ENCODE results near the gene RBM5.

DNA sequence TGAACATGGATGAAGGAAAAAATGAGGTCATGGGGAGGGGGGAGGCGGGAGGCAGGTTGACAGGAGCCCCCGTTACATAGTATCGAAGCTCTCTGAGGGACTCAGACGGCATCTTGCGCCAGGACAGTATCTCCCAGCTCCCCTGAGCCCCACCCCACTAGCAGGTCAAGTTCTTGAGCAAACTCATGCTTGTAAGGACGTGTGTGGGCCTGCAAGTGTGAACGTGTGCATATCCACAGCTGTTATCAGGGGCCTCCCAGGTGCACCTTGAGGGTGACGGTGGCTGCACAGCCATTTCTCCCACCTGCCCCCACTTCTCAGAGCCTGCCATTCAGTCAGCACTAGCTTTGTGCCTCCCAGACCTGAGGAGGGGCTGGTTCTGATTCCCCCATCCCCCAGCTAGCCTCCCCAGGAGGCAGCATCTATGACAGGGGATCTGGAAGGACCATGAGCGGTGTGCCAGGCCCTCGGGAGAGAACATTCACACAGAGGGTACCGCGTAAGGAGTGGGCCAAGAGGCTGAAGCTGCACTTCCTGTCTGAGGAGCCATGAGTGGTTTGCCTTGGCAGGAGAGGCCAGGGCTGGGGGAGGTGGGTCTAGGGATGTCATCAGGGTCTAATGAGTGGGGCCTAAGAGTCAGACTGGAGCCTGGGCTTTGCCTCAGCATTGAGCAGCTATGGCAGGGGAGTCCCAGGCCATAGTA lies 69.3 kb downstream of the RBM5 start:
- TF ChIP-seq, protein P1, sequence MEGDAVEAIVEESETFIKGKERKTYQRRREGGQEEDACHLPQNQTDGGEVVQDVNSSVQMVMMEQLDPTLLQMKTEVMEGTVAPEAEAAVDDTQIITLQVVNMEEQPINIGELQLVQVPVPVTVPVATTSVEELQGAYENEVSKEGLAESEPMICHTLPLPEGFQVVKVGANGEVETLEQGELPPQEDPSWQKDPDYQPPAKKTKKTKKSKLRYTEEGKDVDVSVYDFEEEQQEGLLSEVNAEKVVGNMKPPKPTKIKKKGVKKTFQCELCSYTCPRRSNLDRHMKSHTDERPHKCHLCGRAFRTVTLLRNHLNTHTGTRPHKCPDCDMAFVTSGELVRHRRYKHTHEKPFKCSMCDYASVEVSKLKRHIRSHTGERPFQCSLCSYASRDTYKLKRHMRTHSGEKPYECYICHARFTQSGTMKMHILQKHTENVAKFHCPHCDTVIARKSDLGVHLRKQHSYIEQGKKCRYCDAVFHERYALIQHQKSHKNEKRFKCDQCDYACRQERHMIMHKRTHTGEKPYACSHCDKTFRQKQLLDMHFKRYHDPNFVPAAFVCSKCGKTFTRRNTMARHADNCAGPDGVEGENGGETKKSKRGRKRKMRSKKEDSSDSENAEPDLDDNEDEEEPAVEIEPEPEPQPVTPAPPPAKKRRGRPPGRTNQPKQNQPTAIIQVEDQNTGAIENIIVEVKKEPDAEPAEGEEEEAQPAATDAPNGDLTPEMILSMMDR (IDR thresholded peaks at IDR 0.05; ENCODE audit: insufficient read depth, low read length, poor library complexity, severe bottlenecking), result no peak
- TF ChIP-seq EZH2phosphoT487 (conservative IDR thresholded peaks at IDR 0.05; ENCODE audit: low read length), result no peak

Data from SU-DHL-6 (cell line).